ENCODE results near the gene TTC21A.

The TTC21A gene

DNA sequence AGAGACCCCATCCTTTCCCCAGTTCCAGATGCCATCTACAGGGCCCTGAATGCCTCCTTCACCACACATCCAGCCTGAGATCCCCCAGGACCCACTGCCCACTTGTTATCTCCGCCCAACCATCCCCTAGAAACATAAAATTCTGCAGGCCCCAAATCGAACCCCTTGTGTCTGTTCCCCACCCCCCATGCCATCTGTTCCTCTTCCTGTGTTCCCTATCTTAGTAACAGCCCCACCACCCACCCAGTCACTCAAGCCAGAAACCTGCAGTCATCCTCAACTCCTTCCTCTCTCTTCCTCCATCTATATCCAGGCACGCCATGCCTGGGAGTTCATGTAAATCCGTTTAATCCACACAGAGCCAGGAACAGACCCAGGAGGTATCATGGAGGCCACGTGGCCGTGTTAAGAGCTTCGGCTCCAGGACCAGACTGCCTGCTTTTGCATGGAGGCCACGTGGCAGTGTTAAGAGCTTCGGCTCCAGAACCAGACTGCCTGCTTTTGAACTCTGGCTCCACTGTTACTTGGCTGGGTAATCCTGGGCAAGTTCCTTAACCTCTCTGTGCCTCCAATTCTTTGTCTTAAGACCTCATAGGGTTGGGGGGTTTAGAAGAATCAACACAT lies 41.1 kb downstream of the TTC21A start:
- ATAC-seq = no peak
- TF ChIP-seq ZNF70 (CRISPR knock-in tag; IDR thresholded peaks at IDR 0.05) = no peak
- TF ChIP-seq ISL1 (CRISPR knock-in tag; IDR thresholded peaks at IDR 0.05) = no peak
- no peak for TF ChIP-seq ESRRG (CRISPR knock-in tag; IDR thresholded peaks at IDR 0.05)
- no peak for TF ChIP-seq BACH2 (CRISPR knock-in tag; IDR thresholded peaks at IDR 0.05; ENCODE audit: borderline replicate concordance)
- TF ChIP-seq ZNF8 (CRISPR knock-in tag; IDR thresholded peaks at IDR 0.05) = no peak
- TF ChIP-seq, protein P1, sequence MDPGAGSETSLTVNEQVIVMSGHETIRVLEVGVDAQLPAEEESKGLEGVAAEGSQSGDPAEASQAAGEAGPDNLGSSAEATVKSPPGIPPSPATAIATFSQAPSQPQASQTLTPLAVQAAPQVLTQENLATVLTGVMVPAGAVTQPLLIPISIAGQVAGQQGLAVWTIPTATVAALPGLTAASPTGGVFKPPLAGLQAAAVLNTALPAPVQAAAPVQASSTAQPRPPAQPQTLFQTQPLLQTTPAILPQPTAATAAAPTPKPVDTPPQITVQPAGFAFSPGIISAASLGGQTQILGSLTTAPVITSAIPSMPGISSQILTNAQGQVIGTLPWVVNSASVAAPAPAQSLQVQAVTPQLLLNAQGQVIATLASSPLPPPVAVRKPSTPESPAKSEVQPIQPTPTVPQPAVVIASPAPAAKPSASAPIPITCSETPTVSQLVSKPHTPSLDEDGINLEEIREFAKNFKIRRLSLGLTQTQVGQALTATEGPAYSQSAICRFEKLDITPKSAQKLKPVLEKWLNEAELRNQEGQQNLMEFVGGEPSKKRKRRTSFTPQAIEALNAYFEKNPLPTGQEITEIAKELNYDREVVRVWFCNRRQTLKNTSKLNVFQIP (CRISPR knock-in tag; IDR thresholded peaks at IDR 0.05; ENCODE audit: borderline replicate concordance, low read depth) = no peak
- TF ChIP-seq PPARA (CRISPR knock-in tag; IDR thresholded peaks at IDR 0.05; ENCODE audit: borderline replicate concordance) = no peak
- TF ChIP-seq ZNF565 (CRISPR knock-in tag; conservative IDR thresholded peaks at IDR 0.05; ENCODE audit: low read depth) = no peak
- no peak for TF ChIP-seq GLIS3 (CRISPR knock-in tag; IDR thresholded peaks at IDR 0.05)
- no peak for TF ChIP-seq ZC3H10 (CRISPR knock-in tag; IDR thresholded peaks at IDR 0.05)
- TF ChIP-seq, protein P2, sequence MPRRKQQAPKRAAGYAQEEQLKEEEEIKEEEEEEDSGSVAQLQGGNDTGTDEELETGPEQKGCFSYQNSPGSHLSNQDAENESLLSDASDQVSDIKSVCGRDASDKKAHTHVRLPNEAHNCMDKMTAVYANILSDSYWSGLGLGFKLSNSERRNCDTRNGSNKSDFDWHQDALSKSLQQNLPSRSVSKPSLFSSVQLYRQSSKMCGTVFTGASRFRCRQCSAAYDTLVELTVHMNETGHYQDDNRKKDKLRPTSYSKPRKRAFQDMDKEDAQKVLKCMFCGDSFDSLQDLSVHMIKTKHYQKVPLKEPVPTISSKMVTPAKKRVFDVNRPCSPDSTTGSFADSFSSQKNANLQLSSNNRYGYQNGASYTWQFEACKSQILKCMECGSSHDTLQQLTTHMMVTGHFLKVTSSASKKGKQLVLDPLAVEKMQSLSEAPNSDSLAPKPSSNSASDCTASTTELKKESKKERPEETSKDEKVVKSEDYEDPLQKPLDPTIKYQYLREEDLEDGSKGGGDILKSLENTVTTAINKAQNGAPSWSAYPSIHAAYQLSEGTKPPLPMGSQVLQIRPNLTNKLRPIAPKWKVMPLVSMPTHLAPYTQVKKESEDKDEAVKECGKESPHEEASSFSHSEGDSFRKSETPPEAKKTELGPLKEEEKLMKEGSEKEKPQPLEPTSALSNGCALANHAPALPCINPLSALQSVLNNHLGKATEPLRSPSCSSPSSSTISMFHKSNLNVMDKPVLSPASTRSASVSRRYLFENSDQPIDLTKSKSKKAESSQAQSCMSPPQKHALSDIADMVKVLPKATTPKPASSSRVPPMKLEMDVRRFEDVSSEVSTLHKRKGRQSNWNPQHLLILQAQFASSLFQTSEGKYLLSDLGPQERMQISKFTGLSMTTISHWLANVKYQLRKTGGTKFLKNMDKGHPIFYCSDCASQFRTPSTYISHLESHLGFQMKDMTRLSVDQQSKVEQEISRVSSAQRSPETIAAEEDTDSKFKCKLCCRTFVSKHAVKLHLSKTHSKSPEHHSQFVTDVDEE (CRISPR knock-in tag; IDR thresholded peaks at IDR 0.05) = no peak
- no peak for TF ChIP-seq RARB (CRISPR knock-in tag; IDR thresholded peaks at IDR 0.05)
- TF ChIP-seq ARNTL (CRISPR knock-in tag; IDR thresholded peaks at IDR 0.05; ENCODE audit: borderline replicate concordance, low read depth) = no peak
- TF ChIP-seq, protein P3, sequence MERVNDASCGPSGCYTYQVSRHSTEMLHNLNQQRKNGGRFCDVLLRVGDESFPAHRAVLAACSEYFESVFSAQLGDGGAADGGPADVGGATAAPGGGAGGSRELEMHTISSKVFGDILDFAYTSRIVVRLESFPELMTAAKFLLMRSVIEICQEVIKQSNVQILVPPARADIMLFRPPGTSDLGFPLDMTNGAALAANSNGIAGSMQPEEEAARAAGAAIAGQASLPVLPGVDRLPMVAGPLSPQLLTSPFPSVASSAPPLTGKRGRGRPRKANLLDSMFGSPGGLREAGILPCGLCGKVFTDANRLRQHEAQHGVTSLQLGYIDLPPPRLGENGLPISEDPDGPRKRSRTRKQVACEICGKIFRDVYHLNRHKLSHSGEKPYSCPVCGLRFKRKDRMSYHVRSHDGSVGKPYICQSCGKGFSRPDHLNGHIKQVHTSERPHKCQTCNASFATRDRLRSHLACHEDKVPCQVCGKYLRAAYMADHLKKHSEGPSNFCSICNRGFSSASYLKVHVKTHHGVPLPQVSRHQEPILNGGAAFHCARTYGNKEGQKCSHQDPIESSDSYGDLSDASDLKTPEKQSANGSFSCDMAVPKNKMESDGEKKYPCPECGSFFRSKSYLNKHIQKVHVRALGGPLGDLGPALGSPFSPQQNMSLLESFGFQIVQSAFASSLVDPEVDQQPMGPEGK (CRISPR knock-in tag; IDR thresholded peaks at IDR 0.05; ENCODE audit: borderline replicate concordance) = no peak
- TF ChIP-seq ZFP30 (CRISPR knock-in tag; IDR thresholded peaks at IDR 0.05) = no peak
- no peak for TF ChIP-seq SNAI2 (CRISPR knock-in tag; IDR thresholded peaks at IDR 0.05)
- no peak for TF ChIP-seq TCF4 (CRISPR knock-in tag; IDR thresholded peaks at IDR 0.05; ENCODE audit: borderline replicate concordance)

DNA sequence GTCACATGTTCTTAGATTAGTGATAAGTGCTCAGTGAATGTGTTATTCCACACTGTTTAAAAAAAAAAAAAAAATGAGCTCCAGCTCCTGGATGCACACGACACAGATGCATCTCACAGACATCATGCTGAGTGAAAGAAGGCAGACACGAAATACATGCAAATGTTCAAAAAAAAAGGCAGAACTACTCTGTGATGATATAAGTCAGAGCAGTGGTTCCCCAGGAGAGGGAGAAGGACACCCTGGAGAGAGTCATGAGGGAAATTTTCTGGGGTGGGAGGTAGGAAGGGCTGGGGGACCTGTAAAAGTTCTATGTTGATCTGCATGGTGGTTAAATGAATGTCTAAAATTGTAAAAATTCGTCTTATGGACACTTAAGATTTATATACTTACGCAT lies 41.6 kb downstream of the TTC21A start:
- TF ChIP-seq RARB (CRISPR knock-in tag; IDR thresholded peaks at IDR 0.05) (no peak), ZFP3 (CRISPR knock-in tag; IDR thresholded peaks at IDR 0.05) (no peak), ZNF565 (CRISPR knock-in tag; conservative IDR thresholded peaks at IDR 0.05; ENCODE audit: low read depth) (no peak), TOX (CRISPR knock-in tag; IDR thresholded peaks at IDR 0.05; ENCODE audit: borderline replicate concordance) (no peak), ARNTL (CRISPR knock-in tag; IDR thresholded peaks at IDR 0.05; ENCODE audit: borderline replicate concordance, low read depth) (no peak), ZNF70 (CRISPR knock-in tag; IDR thresholded peaks at IDR 0.05) (no peak), OSR1 (CRISPR knock-in tag; IDR thresholded peaks at IDR 0.05) (no peak), SNAI2 (CRISPR knock-in tag; IDR thresholded peaks at IDR 0.05) (no peak), PPARA (CRISPR knock-in tag; IDR thresholded peaks at IDR 0.05; ENCODE audit: borderline replicate concordance) (no peak), GLIS3 (CRISPR knock-in tag; IDR thresholded peaks at IDR 0.05) (no peak)
- TF ChIP-seq, protein P1 (CRISPR knock-in tag; IDR thresholded peaks at IDR 0.05; ENCODE audit: borderline replicate concordance, low read depth) = no peak
- no peak for ATAC-seq

DNA sequence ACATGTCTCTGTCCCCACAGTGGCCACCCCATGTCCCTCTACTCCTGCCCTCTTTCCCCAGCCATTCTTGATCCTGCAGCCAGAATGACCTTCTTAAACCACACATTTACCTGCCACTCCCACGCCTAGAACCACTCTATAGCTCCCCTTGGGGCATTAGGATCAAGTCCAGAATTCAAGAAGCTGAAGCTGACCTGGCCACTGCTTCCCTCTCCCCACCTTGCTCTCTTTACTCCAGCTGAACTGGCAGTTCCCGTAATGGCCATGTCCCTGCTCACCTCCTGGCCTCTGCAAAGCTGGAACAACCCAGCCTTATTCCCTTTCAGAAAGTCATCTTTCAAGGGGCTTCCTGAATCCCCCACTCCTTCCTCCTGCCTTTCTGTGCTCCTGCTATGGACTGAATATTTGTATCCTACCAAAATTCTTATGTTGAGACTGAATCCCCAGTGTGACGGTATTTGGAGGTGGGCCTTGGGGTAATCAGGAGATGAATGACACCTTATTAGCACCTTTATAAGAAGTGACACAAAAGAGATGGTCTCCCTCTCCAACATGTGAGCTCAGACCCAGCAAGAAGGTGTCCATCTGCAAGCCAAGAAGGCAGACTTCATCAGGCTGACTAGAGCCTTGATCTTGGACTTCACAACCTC lies 42.1 kb downstream of the TTC21A start:
- no peak for ATAC-seq
- TF ChIP-seq TOX (CRISPR knock-in tag; IDR thresholded peaks at IDR 0.05; ENCODE audit: borderline replicate concordance) = no peak
- TF ChIP-seq CSDC2 (CRISPR knock-in tag; IDR thresholded peaks at IDR 0.05) = no peak
- TF ChIP-seq ZC3H10 (CRISPR knock-in tag; IDR thresholded peaks at IDR 0.05) = no peak
- TF ChIP-seq GLIS3 (CRISPR knock-in tag; IDR thresholded peaks at IDR 0.05) = no peak
- TF ChIP-seq PPARA (CRISPR knock-in tag; IDR thresholded peaks at IDR 0.05; ENCODE audit: borderline replicate concordance) = no peak
- TF ChIP-seq TCF4 (CRISPR knock-in tag; IDR thresholded peaks at IDR 0.05; ENCODE audit: borderline replicate concordance) = no peak
- TF ChIP-seq, protein P1 (CRISPR knock-in tag; IDR thresholded peaks at IDR 0.05; ENCODE audit: borderline replicate concordance, low read depth) = no peak
- no peak for TF ChIP-seq OSR1 (CRISPR knock-in tag; IDR thresholded peaks at IDR 0.05)
- TF ChIP-seq RARB (CRISPR knock-in tag; IDR thresholded peaks at IDR 0.05) = no peak
- TF ChIP-seq ZNF70 (CRISPR knock-in tag; IDR thresholded peaks at IDR 0.05) = no peak
- TF ChIP-seq, protein P2 (CRISPR knock-in tag; IDR thresholded peaks at IDR 0.05) = no peak

All from SK-N-SH treated with all-trans-retinoic acid at 6 μM for 48 hours (cell line).